GM15510 (cell line): ENCODE data around the gene LATS2.

Source experiments
- POLR2A ChIP-seq: IDR thresholded peaks from 3 replicates; pipeline ENCODE4 v1.6.1; 2011; ENCODE audit warnings: borderline replicate concordance; ENCODE audit not compliant: insufficient read length; ENCODE audit errors: extremely low read depth

LATS2 gene

DNA sequence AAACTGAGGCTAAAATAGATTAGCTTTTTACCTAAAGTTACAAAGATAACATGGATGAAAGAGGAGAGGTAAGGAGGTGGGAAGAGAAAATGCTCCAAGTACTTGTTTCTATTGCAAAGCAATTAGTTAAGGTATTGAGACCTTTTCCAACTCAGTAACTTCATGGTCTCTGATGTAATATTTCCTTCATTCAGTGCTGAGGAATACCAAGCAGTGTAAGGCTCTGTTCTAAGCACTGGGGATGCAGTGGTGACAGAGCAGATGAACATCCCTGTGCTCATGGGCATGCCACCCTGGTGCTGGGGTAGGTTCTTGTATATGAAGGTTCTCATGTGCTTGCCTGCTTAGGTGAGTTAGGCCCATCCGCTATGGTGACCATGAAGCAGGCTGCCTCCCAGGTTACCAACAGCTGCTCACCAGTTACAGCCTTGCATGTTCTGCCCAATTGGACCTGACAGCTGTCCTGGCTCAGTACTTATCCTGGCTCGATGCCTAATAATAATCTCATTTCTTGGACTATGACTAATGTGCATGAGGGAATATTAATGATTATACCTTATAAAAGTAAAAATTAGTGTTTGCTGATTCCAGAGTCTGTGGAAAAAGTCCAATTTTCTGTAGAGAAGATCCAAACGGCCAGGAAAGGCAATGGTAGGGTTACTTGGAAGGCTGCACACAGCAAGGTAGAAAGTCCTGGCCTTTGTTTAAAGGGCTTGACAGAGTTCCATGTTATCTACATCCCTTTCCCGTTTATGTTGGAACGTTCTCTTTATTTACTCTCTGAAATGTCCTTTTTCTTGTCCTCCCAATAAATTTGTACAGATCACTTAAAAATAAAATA is 48.3 kb downstream of the LATS2 start:
- TF ChIP-seq POLR2A = no peak

DNA sequence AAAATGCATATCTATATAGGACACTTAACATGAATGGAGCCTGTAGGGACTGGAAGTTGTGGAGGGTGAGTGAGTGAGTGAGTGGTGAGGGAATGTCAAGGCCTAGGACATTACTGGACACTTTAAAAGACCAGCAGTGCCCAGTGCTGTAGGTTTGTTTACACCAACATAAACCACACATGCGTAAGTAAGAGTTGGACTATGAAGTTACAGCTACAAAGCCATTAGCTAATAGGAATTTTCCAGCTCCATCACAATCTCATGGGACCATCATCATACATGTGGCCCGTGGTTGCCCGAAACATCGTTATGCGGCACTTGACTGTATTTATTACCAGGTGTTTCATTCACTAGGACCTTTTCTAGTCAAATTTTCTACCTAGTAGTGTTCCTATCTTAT is 49.2 kb downstream of the LATS2 start:
- no peak for TF ChIP-seq POLR2A

DNA sequence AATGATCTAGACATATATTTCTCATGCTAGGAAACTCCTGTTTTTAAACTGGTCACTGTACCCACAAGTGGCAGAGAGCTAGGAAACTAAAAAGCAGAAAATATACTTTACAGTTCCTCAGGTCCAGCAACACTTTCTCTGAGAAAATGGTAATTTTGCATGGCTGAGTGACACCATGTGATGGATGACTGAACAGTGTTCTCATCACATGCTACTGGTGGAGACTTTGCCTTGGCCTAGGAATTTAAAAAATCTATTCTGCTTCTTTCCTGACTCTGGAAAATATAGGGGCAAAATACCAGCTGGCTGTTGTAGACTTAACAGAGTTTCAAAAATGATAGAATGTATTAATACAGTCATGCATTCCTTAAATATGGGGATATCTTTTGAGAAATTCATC is 50.0 kb downstream of the LATS2 start:
- TF ChIP-seq POLR2A = no peak

DNA sequence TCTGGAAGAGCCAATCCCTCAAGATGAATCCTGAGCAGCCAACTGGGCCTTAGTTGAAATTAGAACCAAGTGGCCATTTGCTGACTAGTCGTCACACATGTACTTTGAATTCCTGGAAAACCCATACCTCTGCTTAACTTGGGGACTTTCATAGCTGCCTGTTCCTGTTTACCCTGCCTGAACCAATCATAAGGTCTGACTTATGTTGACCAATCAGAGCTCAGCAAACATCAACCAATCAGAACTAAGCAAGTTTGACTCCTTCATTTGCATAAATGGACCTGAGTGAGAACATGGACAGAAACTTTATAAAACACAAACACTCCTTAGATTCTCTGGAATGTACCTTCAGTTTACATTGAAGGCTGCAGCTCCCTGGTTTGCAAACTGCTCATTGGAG is 50.8 kb downstream of the LATS2 start:
- no peak for TF ChIP-seq POLR2A

DNA sequence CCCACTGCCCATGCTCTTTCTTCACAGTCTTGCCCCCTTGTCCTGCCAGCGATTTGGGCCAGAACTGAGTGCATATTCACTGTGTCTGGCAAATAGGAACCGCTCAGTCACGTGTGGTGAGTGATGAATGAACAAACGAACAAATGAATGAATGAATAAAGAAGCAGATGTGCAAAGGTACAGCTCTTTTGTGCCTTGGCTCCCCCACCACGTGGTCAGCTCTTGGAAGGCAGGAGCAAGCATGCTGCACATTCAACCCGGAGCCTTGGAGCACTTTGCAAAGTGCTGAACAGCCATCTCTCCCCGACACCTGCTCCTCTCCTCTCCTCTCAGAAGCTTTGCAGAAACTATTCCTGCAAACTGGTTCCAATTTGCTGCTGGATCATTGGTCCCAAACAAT is 52.4 kb downstream of the LATS2 start:
- no peak for TF ChIP-seq POLR2A

DNA sequence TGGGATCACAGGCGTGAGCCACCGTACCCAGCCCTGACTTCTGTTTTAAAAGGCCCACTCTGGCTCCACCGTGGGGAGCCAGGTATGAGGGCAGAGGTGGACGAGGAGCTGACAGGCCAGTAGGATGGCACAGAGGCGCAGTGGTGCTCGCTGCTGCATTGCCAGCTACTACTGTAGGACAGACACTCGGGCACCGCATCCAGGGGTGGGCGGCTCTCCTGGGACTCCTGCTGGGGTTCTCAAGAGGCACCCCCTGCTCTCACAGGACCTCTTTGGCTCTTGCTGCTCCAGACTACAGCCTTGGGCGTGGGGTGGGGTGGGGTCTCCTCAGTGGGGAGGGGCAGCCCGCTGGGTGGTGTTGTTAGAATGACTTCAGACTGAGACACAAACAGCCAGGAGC is 53.4 kb downstream of the LATS2 start:
- TF ChIP-seq POLR2A = no peak

DNA sequence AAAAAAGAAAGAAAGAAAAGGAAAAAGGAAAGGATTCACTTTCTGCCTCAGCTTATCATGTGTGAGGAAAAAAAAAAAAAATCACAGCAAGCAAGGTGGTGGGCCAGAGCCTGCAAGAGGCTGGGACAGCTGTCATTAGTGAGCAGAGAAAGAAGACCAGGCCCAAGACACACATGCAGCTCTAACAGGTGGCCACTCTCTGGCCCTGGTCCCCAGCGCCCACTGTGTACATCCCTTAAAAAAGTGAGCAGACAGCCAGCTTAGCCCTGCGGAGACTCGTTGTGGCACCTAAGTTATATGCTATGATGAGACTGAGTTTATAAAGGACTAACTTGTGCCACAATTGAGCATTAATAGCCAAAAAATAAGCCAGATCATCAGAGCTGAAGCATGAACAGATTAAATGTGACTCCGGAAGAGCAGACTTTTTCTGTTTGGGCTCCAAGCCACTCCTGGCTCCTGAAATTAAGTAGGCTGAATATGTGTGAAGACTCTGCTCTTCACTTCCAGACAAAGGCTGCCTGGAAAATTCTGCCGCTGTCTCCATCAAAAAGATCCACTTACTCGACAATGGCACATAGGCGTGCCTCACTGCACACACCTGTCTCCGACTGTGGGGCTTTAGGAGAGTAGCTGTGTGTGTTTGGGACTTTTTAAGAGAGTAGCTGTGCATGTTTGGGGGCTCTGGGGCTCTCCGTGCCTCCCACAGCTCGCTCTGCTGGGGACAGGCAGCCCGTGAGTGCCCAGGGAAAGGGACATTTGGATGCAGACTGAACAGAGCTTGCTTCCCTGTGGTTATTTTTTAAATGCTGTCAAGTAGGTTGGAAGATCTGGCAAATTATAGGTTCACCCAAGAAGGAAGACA is 55.0 kb downstream of the LATS2 start:
- TF ChIP-seq POLR2A = no peak

DNA sequence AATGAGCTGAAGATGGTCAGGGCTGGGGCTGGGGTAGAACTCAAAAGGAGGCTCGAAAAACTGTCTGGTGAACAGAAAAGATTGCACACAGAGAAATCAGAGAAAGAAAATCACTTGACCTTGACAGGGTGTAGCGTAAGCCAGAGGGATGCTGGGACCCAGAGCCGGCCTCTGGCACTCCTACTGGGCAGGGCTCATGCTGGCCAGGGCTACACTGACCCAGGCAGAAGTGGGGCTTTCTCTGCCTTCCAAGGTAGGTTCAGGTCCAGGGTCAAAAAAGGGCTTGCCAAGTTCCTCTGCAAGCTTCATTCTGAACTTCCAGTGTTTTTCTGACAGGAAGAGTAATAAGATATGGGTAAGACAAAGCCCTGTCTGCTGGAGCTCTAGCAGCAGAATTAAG is 56.2 kb downstream of the LATS2 start:
- no peak for TF ChIP-seq POLR2A

DNA sequence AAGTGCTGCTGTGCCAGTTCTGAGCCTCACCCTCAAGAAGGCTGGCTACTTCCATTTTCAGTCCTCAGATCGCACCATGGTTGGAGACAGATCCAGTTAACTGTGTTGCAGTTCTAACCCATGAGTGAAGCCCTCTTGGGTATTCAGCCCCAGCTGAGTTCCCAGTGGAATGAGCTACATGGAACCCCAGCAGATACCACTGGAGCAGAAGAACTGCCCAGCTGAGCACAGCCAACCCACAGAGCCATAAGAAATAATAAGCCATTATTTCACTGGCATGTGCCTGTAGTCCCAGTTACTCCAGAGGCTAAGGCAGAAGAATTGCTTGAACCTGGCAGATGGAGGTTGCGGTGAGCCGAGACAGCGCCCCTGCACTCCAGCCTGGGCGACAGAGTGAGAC is 59.9 kb downstream of the LATS2 start:
- TF ChIP-seq POLR2A = no peak

DNA sequence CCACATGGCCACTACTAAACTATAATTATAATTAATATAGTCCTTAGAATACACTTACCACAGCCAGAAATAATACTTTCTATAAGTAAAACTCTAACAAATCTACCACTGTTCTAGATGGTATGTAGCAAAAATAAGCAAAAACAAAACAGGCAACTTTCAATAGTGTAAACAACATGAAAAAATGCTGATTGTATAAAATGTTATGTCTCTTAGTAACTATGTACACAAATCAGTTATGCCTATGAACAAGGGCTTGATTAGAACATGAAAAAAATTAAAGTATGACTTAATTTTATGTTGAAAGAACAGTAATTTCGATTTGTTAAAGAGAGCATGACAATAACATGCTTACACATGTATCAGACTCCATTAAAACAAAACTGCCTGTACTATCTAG is 60.7 kb downstream of the LATS2 start:
- no peak for TF ChIP-seq POLR2A

DNA sequence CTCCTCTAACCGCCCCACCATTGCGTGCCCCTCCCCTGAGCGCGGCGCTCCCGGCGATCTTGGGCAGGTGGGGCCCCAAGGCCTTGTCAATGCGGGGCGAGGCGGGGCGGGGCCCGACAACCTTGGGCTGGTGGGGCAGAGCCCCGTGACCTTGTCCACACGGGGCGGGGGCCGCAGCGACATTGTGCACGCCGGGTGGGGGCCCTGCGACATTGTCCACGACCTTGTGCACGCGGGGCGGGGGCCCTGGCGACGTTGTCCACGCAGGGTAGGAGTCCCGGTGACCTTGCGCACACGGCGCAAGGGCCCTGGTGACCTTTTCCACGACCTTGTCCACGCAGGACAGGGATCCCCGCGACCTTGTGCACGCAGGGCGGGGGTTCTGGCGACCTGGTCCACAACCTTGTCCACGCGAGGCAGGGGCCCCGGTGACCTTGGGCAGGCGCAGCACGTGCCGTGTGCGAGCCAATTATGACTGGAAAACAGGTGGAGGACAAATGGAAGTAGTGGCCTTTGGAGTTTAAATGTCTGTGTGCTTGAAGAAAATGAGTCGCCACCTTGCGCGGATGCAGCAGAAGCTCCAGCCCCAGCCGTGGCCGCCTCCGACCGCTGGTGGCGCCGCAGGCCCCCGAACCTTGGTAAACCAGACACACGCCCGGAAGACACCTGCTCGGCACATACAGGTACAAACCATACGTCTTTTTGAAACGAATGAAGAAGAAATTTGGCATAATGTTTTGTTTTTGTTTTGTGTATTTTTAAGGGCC is 62.6 kb downstream of the LATS2 start:
- TF ChIP-seq POLR2A = no peak

DNA sequence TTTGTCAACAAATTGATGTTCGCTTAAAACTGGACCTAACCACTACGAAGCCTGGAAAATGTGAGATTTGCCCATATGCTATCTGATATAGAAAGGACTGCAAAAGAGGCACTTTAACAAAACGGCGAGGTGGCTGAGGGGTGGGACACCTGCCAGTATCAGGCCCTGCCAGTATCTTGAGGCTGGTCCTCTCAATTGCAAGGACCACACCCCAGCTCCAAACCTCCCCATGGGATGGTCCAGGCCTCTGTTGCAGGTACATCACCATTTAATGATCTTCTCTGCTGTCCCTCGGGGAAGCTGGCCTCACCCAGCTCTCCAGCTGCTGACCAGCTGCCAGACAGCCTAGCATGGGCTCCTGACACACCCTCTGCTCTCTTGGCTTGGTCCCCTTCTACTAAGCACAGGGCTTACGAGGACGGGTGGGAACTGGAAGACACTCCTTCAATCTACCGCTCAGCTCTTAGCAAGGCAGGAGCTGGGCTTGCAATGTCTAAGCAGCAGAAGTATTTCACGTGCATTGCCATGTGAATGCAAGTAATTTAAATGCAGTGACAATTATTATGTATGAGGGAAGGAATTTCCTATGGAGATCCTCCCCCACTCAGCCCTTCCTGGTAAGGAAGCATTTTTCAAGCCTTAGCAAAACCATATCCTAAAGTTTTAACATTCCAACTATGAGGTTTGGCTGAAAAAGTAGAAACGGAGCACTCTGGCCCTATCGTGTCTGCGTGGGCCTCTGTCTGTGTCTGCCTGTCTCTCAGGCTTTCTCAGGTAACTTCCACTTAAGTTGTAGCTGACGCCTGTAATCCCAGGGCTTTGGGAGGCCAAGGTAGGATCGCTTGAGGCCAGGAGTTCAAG is 63.9 kb downstream of the LATS2 start:
- TF ChIP-seq POLR2A = no peak

DNA sequence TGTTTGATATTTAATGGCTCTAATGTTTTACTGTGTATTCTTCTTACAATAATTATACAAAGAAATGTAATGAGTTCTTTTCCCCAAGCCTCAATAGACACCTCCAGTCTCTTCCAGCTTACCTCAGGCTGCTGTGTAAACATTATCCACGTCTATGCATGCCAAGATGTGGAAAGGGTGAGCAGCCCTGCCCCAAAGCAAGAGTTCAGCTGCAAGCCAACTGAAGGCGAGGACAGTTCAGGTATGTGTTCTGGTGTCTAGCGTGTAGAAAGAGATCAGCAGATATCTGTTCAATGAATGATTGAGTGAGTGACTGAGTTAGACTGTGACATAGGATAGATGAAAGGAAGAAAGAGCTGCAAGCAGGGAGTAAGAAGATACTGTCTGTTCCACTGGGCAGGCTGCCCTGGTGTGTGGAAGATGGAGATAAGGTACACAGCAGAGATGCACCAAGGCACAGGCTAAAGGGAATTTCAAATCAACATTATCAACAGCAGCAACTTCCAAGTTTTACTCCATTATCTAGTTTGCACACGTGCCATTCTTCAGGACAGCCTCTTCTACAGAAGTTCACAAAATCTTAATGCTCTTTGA is 66.0 kb downstream of the LATS2 start:
- TF ChIP-seq POLR2A = no peak

DNA sequence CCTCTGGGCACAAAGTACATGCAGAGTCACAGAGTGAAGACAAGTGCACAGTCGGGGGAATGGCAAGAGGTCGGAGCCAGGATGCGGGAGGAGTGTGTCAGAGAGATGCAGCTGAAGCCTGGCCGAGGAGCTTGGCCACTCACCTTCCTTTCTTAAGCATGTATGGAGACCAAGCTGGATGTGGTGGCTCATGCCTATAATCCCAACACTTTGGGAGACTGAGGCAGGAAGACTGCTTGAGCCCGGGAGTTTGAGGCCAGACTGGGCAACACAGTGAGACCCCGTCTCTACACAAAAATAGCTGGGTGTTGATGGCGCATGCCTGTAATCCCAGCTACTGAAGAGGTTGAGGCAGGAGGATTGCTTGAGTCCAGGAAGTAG is 67.0 kb downstream of the LATS2 start:
- no peak for TF ChIP-seq POLR2A

DNA sequence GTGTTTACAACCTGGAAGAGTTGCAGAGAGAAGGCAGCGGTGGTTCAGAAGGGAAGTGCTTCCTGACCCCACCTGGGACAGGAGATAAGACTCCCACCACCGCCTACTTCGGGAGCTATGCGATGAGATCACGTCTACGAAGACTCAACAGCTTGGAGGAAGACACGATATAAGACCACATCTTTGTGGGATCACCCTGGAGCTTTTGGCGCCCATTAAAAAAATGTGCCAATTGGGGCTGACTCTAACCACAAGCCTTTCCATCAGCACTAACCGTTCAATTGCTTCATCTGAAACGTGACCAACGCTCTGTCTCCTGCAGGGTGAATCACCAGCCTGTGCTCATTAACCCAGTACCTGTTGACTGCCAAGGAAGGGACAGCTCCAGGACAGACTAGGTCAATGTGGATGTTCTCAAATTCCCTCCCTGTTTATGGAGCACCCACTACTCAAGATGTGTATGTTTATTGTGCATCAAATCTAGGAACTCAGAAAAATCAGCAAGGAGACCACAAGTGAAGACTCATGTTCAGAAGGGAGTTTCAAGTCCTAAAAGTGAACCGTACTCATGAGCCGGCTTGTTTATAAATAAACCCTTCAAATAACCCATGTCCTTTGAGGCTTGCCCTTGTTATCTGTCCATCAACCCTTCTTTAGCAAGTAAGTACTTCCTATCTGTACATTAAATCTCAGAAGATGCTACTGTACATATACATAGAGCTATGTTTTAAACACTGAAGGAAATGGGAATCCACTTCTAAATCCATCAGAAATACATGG is 67.5 kb downstream of the LATS2 start:
- no peak for TF ChIP-seq POLR2A
